Stimulated activated CD8-positive, alpha-beta memory T cell treated with anti-CD3 and anti-CD28 coated beads, Interleukin-7, amount 100 ng/mL, for 48 hours (primary cell): ENCODE measurements around the gene MCF2L2.

Experiments
- DNase-seq, 2 donors: peaks; one replicate each; pipeline ENCODE4 v3.0.0-alpha.2; 2020; ENCODE audit warnings: low read depth in 1 of 2; ENCODE audit errors: extremely low read depth in 1 of 2

MCF2L2 gene

GRCh38 chr3:183269345-183269744 lies 159.1 kb downstream of the MCF2L2 start:
- DNase-seq, result no peak

GRCh38 chr3:183268366-183268765 lies 160.1 kb downstream of the MCF2L2 start:
- no peak for DNase-seq

GRCh38 chr3:183267140-183267539 lies 161.3 kb downstream of the MCF2L2 start:
- DNase-seq, result no peak

- DNase-seq, result no peak
Measured at GRCh38 chr3:183266454-183266853, 162.0 kb downstream of the MCF2L2 start.

GRCh38 chr3:183265834-183266417 lies 162.5 kb downstream of the MCF2L2 start:
- peak in 1 of 2 donors; percentile 59 for DNase-seq

GRCh38 chr3:183265157-183265642 lies 163.2 kb downstream of the MCF2L2 start:
- no peak for DNase-seq

GRCh38 chr3:183264268-183264667 lies 164.2 kb downstream of the MCF2L2 start:
- DNase-seq, result no peak

- DNase-seq, result no peak
Measured at GRCh38 chr3:183262875-183263378, 165.5 kb downstream of the MCF2L2 start.

GRCh38 chr3:183261151-183261724 lies 167.2 kb downstream of the MCF2L2 start:
- DNase-seq, result no peak

DNA sequence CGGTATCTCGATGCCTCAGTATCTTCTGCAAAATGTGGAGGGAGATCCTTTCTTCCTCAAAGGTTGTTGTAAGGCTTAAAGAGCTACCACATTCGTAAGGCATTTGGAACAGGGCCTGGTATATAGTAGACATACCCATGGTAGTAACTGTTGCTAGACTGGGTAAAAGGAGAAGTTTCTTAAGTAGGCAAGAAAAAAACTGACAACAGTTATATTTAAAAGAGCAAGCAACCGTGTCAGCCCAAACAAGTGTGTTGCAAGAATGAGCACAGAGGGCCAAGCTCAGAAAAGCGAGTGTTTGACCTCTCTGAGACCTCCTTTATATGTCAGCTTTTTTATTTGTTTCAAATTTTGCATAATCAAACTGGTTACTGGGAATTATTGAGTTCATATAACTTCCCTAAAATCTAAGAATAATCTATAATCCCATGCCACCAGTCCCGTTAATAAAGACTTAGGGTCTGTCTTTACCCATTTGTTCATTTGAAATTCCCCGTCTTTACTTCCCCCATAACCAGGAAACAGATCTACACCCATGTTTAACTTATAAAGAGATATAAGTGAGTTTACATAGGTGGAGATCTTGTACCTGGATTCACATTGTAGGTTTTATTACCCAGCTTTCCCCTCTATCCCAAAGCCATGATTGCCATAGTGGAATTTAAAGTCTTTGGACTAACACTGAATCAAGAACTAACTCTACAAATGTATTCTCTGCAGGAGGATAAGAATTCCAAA lies 168.1 kb downstream of the MCF2L2 start:
- no peak for DNase-seq

- DNase-seq, result no peak
Measured at GRCh38 chr3:183259621-183260020, 168.8 kb downstream of the MCF2L2 start.

DNA sequence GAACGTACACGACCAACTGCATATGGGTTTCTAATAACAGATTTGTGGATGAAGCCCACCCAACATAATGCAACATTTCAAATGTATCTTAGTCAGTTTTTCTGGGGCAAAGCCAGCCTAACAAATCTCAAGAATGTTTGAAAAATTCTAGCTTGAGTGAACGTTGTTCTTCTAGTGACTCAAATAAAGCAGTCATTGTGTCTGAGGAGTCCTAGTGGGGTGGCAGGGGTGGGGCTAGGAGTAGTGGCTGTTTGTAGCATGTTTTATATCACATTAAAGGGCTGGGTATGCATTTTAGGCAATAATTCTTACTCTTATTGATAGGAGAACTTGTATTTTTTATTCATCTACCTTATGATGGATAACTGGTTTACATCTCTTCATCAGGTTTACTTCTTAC lies 169.3 kb downstream of the MCF2L2 start:
- no peak for DNase-seq

GRCh38 chr3:183255348-183255730 lies 173.1 kb downstream of the MCF2L2 start:
- no peak for DNase-seq

GRCh38 chr3:183254487-183255347 lies 173.7 kb downstream of the MCF2L2 start:
- DNase-seq, result no peak

GRCh38 chr3:183253528-183254486 lies 174.6 kb downstream of the MCF2L2 start:
- DNase-seq, result peak in 1 of 2 donors; percentile 8

DNA sequence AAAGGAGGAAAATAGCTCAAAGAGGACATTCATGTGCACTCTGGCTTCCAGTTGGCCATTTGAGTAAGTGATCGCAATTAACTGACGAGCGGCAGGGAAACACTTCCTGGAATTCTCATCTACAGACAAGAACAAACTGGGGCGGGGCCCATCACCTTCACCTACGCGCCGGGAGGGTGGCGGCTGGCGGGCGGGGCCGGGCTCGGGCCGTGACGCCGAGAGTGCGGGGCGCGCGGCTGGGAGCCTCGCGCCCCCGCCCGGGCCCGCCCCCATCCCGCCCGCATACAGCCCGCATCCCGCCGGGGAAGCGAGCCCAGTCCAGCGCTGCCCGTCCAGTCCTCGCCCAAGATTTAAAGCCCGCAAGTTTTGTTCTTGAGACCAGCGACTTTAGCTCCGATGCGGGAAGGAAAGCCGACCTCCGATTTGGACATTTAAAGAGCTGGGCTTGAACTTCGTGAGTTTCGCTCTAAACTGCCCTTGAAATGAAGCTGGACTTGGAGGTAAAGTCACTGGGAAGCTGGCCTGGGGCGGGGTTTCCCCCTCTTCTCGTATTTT lies 175.4 kb downstream of the MCF2L2 start, which contains the start of gene B3GNT5:
TSS of gene B3GNT5 (plus strand) at position 281 of the 555 bp plus-strand sequence. CDS start 16,546 bp downstream, outside the sequence.
- no peak for DNase-seq

DNA sequence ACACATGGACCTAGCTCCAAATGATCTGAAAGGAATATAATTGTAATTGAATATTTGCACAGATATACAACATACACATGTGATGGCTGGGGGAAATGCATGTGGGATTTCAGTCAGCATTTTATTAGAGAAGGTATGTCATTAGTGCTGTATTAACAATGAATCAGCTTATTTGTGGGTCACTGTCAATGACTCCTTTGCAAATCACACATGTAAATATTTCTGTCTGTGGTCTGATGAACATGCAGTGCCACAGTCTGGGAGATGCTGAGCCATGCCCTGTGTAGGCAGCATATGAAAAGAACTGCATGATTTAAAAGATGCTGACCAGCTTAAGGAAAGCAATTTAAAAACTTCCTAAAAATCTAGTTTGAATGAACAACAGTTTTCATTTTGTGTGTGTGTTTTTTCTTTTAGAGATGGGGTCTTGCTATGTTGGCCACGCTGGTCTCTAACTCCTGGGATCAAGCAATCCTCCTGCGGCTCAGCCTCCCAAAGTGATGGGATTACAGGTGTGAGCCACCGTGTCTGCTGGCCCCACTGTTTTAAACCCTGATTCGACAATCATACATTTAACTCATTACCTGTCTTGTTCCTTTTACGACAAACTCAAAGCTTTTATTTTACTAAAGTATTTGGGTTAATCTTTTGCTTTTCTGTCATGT lies 176.2 kb downstream of the MCF2L2 start:
- DNase-seq, result no peak

DNA sequence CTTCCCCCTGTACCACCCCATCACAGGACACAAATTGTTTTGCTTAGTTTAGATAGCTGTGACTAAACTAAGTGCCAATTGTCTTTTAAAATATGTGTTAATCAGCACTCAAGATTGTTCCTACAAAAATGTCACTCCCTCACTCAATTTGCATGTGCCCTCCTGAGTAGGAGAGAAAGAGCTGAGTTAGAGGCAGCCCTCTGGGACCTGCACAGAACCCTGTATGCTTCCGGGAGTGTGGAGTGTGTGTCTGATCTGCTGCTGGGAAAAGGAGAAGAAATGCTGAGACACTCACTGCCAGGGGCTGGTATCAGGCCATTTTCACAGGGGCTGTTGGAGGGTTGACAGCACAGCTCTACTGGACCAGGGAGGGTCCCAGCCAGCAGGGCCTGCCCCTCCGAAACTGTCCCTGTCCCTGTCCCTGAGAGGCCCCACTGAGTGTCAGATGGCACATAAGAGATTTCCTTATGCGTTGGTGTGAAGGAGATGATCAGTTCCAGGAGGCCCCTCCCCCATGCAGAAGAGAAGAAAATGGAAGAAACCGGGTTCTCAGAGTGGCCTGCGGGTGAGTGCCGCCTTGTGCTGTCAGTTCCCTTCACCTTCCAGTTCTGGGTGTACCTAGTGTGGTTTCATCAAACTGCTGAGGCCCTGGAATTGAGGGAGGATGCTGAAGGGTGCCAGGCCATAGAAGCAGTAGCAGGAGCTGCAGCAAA lies 179.3 kb downstream of the MCF2L2 start:
- DNase-seq, result no peak
